Upper lobe of left lung (tissue), 4 donors: Measurements from ENCODE around the gene TBC1D32.
A peak's percentile ranks its signal among the peaks of the same experiment; 100 is the strongest.

Experiments used
- POLR2A ChIP-seq, 4 donors: fragments of 450-650 bp; IDR thresholded peaks; one replicate each; pipeline ENCODE4 v1.5.1; 2016 to 2017; ENCODE audit warnings: antibody characterized with exemption in 4 of 4, mild to moderate bottlenecking in 2 of 4
- POLR2AphosphoS5 ChIP-seq, 2 donors: sonication (generic); formaldehyde crosslinking; IDR thresholded peaks; one replicate each; pipeline ENCODE4 v1.5.1; 2017; ENCODE audit warnings: antibody characterized with exemption in 2 of 2
- TF ChIP-seq, protein P1 (sequence below), 6 experiments: fragments of 450-650 bp in 4 of 6; fragments of 200-600 bp in 2 of 6; sonication (generic) in 2 of 6; IDR thresholded peaks; one replicate each; pipeline ENCODE4 v1.5.1; 2016 to 2019; ENCODE audit warnings: antibody characterized with exemption in 6 of 6

DNA sequence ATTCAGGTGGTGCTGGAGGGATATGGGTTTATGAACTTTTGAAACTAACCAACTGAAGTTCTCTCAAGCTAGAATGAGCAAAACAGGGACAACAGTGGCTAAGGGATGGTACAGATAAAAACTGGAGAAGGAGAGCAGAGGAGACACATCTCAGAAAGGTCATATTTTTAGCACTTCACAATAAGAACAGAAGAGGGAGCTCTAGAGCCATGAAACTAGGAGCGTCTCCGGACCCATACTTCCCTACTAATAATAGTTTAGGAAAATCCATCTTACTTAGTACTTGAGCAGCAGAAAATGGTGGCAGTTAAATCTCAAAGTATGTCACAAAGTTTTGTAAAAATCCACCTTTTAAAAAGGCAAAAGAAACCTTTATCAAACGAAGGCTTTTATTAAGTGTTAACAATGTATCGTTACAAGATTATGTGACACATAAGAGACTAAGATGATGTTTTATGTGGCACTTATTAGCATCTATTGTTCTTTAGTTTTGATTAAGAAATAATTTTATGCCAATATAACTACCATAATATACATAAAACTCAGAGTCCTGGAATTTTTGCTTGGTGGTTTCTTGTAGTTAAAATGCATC lies 278.6 kb downstream of the TBC1D32 start:
- TF ChIP-seq, protein P1, sequence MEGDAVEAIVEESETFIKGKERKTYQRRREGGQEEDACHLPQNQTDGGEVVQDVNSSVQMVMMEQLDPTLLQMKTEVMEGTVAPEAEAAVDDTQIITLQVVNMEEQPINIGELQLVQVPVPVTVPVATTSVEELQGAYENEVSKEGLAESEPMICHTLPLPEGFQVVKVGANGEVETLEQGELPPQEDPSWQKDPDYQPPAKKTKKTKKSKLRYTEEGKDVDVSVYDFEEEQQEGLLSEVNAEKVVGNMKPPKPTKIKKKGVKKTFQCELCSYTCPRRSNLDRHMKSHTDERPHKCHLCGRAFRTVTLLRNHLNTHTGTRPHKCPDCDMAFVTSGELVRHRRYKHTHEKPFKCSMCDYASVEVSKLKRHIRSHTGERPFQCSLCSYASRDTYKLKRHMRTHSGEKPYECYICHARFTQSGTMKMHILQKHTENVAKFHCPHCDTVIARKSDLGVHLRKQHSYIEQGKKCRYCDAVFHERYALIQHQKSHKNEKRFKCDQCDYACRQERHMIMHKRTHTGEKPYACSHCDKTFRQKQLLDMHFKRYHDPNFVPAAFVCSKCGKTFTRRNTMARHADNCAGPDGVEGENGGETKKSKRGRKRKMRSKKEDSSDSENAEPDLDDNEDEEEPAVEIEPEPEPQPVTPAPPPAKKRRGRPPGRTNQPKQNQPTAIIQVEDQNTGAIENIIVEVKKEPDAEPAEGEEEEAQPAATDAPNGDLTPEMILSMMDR (IDR thresholded peaks at IDR 0.05), result peak; percentile 28 to 58 (median 45)
- TF ChIP-seq POLR2A (IDR thresholded peaks at IDR 0.05) (no peak), POLR2AphosphoS5 (IDR thresholded peaks at IDR 0.05) (no peak)
